ENCODE results near the gene DPYSL4.

The DPYSL4 gene

GRCh38 chr10:132254841-132255240, 68.1 kb downstream of the DPYSL4 start:
- H4K20me1 ChIP-seq (ENCODE audit: insufficient read depth): no peaks in the 10 kb centered on the region
- TF ChIP-seq CTCF (conservative IDR thresholded peaks at IDR 0.05; ENCODE audit: low read depth, low read length): no peak

More at GRCh38 chr10:132254841-132255240, 68.1 kb downstream of the DPYSL4 start:
- Histone ChIP-seq H3K36me3 (ENCODE audit: insufficient read depth) (no peaks in the 10 kb centered on the region), H3K4me2 (no peak overlapping the region), H3K4me3 (IDR thresholded peaks at IDR 0.05; ENCODE audit: insufficient read depth, low read depth, low read length) (no peak overlapping the region), H3K79me2 (ENCODE audit: insufficient read depth, low read depth) (no peaks in the 10 kb centered on the region), H3K27ac (no peak overlapping the region), H2AFZ (ENCODE audit: low read depth) (no peak overlapping the region), H3K4me1 (ENCODE audit: low read depth, poor library complexity, severe bottlenecking) (no peaks in the 10 kb centered on the region), H3K9ac (no peak overlapping the region), H3K27me3 (ENCODE audit: insufficient read depth, low read depth) (peaks cover 9% of the 10 kb centered on the region; the same call in 1 of the 2 replicates)
